HG03103 (cell line): ENCODE measurements around the gene RNU6-7.

Experiments
- ATAC-seq: cut with Tn5 transposase; IDR thresholded peaks from one replicate; pipeline ENCODE4 v1.9.1; 2021; ENCODE audit warnings: low read depth; ENCODE audit not compliant: unreplicated experiment

RNU6-7 gene

DNA sequence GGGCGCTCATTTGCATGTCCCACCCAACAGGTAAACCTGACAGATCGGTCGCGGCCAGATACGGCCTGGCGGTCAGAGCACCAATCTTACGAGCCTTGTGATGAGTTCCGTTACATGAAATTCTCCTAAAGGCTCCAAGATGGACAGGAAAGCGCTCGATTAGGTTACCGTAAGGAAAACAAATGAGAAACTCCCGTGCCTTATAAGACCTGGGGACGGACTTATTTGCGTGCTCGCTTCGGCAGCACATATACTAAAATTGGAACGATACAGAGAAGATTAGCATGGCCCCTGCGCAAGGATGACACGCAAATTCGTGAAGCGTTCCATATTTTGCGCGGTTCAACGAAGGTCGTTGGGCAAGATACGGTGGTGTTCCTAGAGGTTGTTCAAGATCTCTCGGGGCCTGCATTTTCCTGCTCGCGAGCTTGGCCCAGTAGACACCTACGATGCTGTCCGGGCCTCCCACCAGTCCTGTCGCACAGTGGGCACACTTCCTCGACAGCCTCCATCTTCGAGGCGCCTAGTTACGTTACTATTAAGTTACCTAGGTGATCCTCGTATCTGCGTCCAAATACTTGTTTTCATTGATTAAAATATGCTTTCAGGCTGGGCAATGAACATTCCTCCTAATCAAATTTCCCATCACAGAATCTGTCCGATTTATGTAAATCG is at the start of gene RNU6-7:
TSS of gene RNU6-7 (plus strand) at position 230 of the 675 bp plus-strand sequence.
- ATAC-seq: no peak

DNA sequence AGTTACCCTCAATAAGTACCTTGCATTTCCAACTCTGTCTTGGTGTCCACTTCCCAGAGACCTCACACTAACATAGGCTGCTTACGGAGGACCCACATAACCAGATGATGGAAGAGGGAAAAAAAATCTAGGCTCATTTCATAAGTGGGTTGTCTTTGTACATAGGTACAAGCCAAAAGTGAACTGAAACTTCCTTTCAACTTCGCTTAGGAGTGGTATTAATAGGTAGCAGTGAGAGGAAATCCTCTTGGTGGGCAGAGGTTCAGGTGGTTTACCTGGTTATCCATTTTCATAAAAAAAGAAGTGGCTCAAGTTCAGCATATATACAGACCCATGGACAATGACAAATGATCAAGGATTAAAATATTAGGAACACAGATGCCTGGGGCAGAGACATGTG is 35.8 kb upstream of the RNU6-7 start:
- no peak for ATAC-seq

DNA sequence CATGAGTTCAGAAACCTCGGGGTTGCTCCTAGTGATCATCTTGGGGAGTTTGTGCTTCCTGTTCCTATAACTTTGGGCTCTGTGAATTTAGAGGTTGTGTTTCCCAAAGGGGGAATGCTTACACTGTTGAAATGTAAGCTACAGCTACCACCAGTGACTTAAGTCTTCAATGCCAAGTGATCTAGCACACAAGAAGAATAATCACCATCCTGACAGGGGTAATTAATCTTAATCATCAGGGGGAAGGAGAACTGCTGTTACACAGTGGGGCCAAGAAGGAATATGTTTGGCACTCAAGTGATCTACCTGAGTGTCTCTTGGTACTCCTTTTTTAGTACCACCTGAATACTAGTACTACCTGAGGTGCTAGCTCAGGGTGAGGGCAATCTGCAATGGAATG is 34.9 kb upstream of the RNU6-7 start:
- ATAC-seq: no peak

DNA sequence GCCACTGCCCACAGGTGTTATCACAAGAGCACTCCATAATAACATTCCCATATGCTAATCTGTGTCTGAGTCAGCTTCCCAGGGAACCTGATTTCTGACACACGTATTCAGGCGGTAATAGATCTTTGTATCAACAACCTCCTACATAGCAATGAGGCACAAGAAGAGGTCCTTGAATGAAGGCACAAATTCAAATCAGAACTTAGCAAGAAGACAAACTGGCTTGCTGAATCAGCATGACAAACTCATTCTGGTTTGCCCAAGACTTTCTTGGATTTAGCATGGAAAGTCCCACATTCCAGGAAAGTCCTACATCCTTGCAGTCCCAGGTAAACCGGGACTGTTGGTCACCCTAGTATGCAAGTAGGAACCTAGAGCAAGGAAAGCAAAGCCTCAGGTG is 33.9 kb upstream of the RNU6-7 start:
- ATAC-seq: no peak

DNA sequence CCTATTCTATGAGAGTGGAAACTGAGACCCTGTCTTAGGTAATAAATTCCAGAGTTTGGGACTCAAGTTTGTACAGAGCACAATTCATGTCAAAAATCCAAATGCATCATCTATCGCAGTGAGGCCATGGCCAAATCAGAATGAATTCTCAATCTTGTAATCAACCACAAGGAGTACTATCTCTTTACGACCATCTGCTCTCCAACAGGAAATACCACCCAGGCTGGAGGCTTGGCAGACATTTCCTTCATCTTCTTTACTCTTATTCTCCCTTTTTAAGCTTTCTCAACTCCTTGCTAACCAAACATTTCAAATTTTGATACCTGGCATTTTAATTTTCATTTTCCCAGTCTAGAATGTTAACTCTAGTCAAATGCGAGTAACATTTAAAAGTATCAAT is 32.7 kb upstream of the RNU6-7 start:
- no peak for ATAC-seq

DNA sequence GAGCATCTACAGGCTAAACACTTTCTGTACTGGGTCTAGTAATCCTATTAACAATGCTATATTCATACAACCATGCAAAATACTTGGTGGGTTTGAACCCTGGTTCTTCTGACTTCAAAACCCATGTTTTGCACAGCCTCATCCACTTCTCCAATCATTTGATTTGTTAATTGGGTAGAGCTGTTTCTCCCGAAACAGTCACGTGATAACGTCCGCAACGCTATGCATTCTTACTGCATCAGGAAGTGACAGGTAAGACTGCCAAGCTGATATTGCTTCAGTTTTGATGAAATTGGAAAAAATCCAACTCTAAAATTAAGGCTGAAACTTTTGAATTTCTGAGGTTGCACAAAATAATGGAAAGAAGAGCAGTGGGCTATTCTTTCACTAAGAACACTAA is 30.4 kb upstream of the RNU6-7 start:
- ATAC-seq: no peak

DNA sequence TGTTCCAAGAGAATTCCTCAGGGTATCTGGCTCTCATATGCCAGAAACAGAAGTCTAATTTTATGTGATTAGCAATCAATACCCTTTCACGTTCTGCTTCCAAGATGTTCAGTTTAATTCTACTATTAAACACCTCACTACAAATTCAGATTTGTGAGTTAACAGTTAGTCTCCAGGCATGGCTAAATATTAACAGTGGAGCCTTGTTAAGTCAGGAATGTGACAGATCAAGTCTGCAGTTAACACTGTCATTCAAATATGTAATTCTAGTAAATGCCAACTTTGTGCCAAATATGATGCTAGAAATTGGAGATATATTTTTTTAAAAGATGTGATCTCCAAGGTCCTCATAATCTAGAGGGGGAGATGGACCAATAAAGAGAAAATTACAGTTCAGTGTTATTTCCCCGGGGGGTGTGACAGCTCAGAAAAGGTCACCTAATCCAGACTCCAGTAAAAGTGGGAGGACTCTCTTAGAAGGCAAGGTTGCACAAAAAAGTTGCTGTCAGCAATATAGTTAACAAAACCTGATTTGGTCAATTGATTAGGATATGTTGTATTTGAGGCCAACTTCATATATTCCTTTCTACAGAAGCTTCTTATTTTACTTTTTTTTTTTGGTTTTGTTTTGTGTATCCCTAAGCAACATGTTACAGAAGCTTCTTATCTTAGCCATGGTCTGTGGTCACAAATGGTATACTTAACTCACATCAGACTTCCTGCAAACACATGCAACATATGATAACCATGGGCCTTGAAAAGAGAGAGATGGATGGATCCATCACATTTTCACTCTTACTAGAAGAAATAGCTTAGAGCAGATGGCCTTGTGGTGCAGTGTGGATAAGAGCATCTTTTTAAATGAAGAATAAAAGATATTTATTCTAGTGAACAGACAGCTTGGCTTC is 18.4 kb upstream of the RNU6-7 start:
- no peak for ATAC-seq

DNA sequence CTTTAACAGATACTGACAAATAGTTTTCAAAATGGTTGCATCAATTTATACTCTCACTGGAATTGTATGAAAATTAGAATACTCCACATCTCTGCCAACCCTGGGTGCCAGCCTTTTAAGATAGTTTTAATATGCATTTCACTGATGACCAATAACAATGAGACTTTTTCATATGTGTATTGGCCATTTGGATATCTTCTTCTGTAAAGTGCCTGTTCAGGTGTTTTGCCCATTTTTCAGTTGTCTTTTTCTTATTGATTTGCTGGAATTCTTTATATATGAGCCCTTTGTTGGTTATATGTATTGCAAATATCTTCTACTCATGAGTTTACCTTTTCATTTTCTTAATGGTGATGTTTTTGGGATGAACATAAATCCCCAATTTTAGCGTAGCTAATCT is 16.7 kb upstream of the RNU6-7 start:
- ATAC-seq: no peak

DNA sequence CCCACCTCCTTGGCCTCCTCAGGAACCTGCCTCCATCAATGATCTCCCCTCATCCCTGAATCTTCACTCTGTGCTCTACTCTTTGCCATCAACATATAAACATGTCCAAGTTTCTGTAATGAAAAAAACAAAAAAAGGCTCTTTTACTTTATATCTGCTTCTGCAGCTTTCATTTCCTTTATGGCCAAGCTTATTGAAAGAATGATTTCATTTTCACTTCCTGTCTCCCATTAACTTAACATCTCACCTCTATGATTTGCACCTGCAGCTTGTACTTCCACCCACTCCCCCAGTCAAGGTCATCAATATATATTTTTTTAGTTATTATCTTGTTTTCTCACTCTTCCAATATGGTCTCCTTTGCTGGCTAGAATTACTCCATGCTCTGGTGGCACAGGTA is 15.6 kb upstream of the RNU6-7 start:
- no peak for ATAC-seq

DNA sequence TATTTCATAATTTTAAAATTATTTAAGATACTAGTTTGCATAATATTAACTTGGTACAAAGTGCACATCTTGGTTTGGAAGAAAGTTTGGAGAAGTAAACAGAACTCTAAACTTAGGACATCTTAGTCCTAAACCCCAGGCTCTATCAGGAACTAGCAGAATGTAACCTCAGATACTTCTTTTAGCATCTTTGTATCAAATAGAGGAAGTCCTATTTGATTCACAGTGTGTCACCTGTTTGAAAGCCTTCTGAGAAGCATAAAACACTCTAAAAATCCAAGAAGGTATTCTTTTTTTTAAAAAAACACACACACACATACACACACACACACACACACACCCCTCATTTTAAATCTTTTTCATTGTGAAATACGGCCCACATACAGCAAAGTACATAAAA is 12.0 kb upstream of the RNU6-7 start:
- no peak for ATAC-seq

DNA sequence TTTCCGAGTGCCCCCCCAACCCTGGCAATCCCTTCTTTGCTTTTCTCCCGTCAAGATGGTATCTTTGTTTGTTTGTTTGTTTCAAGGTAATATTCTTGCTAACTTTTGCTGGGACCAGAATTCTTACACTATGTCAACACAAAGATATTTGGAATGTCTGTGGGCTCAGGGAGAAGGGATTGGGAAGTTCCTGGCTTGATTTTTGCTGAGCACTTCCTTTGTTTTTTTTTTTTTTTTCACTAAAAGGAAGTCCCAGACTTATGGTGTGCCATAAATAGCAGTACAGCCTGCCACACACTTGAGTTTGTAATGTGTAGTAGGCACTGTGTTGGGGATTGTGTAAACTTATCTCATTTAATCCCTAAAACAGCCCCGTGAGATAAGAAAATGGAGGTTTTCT is 11.2 kb upstream of the RNU6-7 start:
- ATAC-seq: no peak

DNA sequence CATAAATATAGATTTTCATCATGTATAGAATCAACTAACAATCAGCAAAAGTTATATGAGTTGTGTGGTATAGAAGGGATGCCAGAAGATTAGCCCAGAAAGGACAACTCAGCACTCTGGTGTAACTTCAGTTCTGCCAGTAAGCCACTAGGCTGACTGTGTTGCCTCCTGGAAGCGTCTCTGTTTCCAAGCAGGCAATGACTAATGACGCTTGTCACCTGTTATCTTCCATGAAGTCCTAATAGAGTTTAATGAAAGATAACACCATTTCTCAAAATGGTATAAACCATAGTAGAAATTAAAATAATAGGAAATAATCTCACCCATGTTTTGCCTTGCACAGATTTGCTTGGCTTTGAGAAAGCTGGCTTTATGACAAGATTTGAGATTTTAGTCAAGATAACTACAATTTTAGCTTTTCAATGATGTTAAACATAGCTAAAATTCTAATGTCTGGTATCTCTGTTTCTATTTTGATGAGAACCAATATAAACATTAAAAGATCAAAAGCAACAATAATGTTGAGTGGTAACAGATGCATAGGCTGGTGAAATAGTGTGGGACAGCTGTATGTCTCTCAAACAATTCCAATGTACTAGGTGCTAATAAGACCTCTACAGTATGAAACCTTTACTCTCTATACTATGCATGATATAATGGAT is 9.0 kb upstream of the RNU6-7 start:
- ATAC-seq: no peak

DNA sequence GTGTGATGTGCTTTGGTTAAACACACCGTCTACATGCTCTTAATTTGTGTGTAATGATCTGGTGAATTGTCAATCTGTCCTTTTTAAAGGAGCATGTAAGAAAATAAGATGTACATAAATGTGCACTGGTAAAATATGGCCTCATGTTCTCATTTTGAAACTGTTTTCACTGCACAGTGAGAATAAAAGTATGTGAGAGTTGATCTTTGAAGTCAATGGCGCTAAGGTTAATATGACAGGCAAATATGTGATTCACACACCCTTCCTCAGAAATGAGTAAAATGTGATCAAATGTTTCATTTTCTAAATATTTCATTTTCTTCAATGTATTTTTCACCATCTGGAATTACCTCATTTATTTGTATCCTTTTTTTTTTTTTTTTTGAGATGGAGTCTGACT is 8.3 kb upstream of the RNU6-7 start:
- ATAC-seq: no peak

DNA sequence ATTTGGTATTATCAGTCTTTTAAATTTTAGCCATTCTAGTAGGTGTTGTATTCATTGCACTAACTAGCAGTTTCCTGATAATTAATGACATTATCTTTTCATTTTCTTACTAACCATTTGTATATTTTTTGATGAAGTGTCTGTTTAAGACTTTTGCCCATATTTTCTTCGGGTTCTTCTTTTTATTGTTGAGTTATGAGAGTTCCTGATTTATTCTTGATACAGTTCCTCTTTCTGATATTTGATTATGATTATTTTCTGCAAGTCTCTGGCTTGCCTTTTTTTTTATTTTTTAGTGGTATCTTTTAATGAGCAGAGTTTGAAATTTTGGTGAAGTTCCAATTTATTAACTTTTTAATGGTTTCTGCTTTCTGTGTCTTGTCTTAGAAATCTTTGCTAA is 6.2 kb upstream of the RNU6-7 start:
- no peak for ATAC-seq

DNA sequence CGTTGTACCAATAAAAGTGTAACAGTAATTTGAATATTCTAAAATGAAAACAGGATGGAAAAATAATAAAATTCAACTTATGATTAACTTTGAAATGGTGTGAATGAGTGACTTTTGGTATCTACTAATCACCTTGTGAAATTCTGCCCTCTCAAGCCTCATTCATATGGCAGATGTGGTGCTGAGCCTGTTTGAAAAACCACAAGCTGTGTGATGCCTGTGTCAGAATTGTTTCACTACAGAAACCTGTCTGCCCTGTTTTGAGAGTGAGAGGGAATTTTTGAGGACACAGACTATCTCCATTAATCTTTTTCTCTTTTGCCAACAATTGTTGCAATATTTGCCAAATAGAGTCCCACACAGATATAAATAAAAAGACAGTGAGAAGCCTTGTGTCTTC is 3.9 kb upstream of the RNU6-7 start:
- no peak for ATAC-seq

DNA sequence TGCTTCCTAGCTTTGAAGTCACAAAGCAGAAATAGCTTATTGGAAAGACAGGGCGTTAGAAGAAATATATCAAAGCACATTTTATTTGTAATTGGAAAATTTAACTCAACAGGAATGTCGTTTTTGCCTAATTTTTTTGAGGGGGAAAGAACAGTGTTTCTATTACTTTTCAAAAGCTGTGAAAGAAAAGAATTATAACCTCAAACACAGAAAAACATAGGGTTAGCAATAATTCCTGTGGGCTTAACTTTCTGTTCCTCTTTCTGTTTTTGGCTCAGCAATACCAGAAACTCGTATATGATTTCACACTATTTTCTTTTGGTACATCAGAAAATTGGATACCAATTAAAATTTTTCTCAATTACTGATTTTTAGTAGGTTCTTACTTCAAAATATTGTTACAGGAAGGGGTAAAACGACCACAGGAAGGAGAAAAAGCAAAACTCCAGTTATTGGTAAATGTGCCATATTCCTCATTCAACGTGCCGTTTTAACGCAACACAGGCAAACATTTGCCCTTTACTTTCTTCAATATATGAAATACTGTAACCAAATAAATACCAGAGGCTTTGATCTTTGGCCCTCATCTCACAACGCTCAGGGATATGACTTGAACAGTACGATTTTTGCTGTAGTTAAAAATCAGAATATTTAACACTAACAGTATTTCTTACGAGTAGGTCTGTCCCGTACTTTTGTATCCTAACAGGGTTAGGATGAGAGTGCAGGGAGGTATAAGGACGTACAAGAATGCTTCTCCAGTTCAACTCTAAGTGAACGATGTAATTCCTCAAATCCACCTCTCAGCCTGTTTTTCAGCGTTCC is 1.3 kb upstream of the RNU6-7 start:
- ATAC-seq: no peak

DNA sequence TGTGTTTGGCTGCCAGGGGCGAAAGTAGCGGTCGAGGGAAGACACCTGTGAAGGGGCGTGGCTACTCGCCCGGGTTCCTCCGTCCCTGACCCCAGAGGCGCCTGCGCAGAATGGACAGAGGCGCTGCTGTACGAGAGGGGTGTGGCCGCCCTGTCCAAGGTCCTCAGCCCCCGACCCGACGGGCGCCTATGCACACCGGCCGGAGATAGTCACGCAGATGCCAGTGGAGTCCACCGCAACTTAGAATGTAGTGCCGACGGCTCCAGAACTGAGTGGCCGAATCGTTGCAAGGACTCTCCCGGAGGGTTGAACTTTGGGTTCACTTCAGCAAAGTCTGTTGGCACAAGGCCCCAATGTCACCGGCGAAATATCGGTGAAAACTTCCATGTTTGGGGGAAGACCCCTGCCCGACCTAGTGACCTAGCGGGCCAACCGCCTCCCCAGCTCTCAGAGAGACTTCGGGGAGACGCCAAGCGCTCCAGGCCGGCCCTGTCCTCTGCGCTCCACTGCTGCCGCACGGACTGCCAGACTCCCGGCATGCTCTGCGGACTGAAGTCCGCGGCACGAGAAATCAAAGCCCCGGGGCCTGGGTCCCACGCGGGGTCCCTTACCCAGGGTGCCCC is 541 bp upstream of the RNU6-7 start:
- ATAC-seq: peak; percentile 48

DNA sequence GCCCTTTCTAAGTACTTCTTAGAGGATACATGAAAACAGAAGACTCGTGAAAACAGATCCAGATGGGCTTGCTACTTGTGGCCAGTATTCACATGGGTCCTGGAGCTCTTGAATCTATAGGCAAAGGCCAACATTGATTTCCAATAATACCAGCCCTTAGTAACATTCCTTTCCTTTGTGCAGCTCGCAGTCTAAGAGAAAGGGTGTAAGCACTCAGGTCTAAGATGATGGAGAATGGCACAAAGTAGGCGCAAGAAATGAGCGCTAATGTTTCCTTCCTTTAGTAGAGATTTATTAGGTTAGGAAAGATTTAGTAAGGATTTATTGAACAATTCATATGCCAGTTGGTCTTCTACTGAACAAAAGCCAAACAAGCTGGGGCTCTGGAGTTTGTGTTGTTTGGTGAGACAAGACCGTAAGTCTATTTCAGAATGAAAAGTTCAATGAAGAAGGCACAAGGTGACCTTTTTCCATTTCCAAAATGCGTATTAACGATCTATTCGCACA is 699 bp downstream of the RNU6-7 start:
- no peak for ATAC-seq

DNA sequence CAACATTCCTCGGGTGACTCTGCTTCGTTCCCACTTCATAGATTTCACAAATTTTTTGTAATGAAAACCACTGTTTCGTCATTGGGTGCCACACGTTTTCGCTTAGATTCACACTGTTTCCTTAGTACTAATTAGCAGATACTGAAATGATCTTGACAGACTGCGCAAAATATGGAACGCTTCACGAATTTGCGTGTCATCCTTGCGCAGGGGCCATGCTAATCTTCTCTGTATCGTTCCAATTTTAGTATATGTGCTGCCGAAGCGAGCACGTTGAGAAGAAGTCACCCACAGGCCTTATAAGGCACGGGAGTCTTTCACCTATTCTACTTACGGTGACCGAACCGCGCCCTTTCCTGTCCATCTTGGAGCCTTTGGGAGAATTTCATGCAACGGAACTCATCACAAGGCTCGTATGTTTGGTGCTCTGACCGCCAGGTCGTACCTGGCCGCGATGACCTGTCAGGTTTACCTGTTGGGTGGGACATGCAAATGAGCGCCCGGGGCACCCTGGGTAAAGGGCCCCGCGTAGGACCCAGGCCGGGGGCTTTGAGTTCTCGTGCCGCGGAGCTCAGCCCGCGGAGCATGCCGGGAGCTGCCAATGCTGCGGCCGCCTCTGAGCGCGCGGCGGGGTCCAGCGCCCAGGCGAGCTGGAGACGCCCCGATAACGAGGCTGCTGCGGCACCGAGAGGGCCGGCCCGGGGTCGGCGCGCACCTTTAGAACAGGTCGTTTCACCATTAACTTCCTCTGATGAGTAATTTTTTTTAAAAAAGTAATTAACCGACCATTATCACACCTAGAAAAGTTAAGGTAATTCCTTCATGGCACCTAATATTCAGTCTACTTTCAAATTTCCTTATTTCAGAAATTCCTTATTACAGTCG is 1.4 kb downstream of the RNU6-7 start, which contains the start of gene RNU6-8:
TSS of gene RNU6-8 (minus strand) at position 272 of the 885 bp plus-strand sequence.
- peak; percentile 62 for ATAC-seq
